Choroid plexus epithelial cell (primary cell): ENCODE measurements around the gene FREM3.
"Not testable (repeated sequence)": the region's sequence is repeated elsewhere in the genome, so short reads cannot be mapped to it uniquely, and the experiment has no call there.

Experiments
- DNase-seq: peaks from one replicate; pipeline ENCODE4 v3.0.0-alpha.2; 2010; ENCODE audit warnings: low read depth
- H3K4me3 ChIP-seq: 2 replicates; pipeline ENCODE4 v1.5.1; 2011; ENCODE audit warnings: low read depth, mild to moderate bottlenecking, control low read depth, low read length, moderate library complexity
- CTCF ChIP-seq: conservative IDR thresholded peaks from 2 replicates; pipeline ENCODE4 v1.5.1; 2011; ENCODE audit warnings: low read depth, mild to moderate bottlenecking, control low read depth, inconsistent platforms, low read length, moderate library complexity

Gene FREM3

GRCh38 chr4:143538979-143539669 is 161.4 kb downstream of the FREM3 start:
- no peak for TF ChIP-seq CTCF
- no peak for DNase-seq
- no peak overlapping the region for H3K4me3 ChIP-seq

GRCh38 chr4:143531788-143532491 is 168.5 kb downstream of the FREM3 start:
- peak; percentile 47 for DNase-seq
- no peak for TF ChIP-seq CTCF
- H3K4me3 ChIP-seq: no peak overlapping the region

- DNase-seq: peak; percentile 43
- no peak overlapping the region for H3K4me3 ChIP-seq
- peak; percentile 61 for TF ChIP-seq CTCF
These were observed 169.1 kb downstream of the FREM3 start for GRCh38 chr4:143531380-143531779.

GRCh38 chr4:143528046-143528445 is 172.4 kb downstream of the FREM3 start:
- not testable (repeated sequence) for DNase-seq, H3K4me3 ChIP-seq
